ENCODE measurements around the gene CBL. TPM values are rescaled to one million over a fixed set of nuclear protein-coding genes. Genes with fewer than 3 reads are reported as not detected.

The CBL gene
- total and polyA plus RNA-seq, 2 experiments from 2014 or later, result 31.6 to 67.6 TPM

GRCh38 chr11:119218141-119218878 lies 12.2 kb downstream of the CBL start:
- Histone ChIP-seq H3K4me2 (no peak overlapping the region), H3K9me2 (ENCODE audit: insufficient read depth) (no peaks in the 10 kb centered on the region), H3F3A (replicated peaks; ENCODE audit: low read depth) (no peaks in the 10 kb centered on the region), H3K79me2 (replicated peaks; ENCODE audit: insufficient read depth) (peaks cover 100% of the 10 kb centered on the region), H2AFZ (no peak overlapping the region), H4K20me1 (replicated peaks; ENCODE audit: insufficient read depth) (peaks cover 44% of the 10 kb centered on the region), H3K27me3 (ENCODE audit: insufficient read depth) (no peaks in the 10 kb centered on the region), H3K4me3 (no peak overlapping the region), H3K36me3 (ENCODE audit: insufficient read depth) (no peaks in the 10 kb centered on the region), H3K4me1 (ENCODE audit: insufficient read depth) (no peaks in the 10 kb centered on the region; the same call in none of the 2 replicates), H3K27ac (ENCODE audit: low read depth) (no peak overlapping the region)
- Mint-ChIP-seq H3K27ac (no peak overlapping the region), H3K36me3 (ENCODE audit: low read depth) (no peaks in the 10 kb centered on the region), H3K27me3 (ENCODE audit: insufficient read depth, low read depth, poor library complexity) (peaks cover 8% of the 10 kb centered on the region), H3K9me3 (no peaks in the 10 kb centered on the region), H3K4me3 (no peak overlapping the region), H3K4me1 (no peaks in the 10 kb centered on the region; the same call in 2 of the 3 replicates)
- ATAC-seq, result no peak
- DNase-seq (ENCODE audit: low spot score), result no peak
- TF ChIP-seq EZH2phosphoT487 (IDR thresholded peaks at IDR 0.05; ENCODE audit: unreplicated experiment), result no peak
- no peak for TF ChIP-seq ZNF331 (CRISPR knock-in tag; IDR thresholded peaks at IDR 0.05; ENCODE audit: low read depth)
- TF ChIP-seq NANOG (IDR thresholded peaks at IDR 0.05; ENCODE audit: borderline replicate concordance), result no peak
- TF ChIP-seq CREB1 (CRISPR knock-in tag; IDR thresholded peaks at IDR 0.05; ENCODE audit: low read depth), result no peak
- TF ChIP-seq REST (IDR thresholded peaks at IDR 0.05; ENCODE audit: unreplicated experiment), result no peak
- TF ChIP-seq EZH2 (IDR thresholded peaks at IDR 0.05; ENCODE audit: low read depth, unreplicated experiment), result no peak
- no peak for TF ChIP-seq CTCF (conservative IDR thresholded peaks at IDR 0.05; ENCODE audit: low read depth in 2 of 2)
- no peak for TF ChIP-seq ZNF114 (CRISPR knock-in tag; IDR thresholded peaks at IDR 0.05)
- TF ChIP-seq ETS1 (IDR thresholded peaks at IDR 0.05), result no peak
- TF ChIP-seq STAT1 (IDR thresholded peaks at IDR 0.05; ENCODE audit: unreplicated experiment), result no peak
- no peak for TF ChIP-seq JUNB (IDR thresholded peaks at IDR 0.05; ENCODE audit: unreplicated experiment)
- TF ChIP-seq POLR2AphosphoS5 (IDR thresholded peaks at IDR 0.05; ENCODE audit: low read depth), result no peak
- no peak for TF ChIP-seq ZNF462 (CRISPR knock-in tag; IDR thresholded peaks at IDR 0.05)

All from GM23338 (cell line).